ENCODE data around the gene SNRPA. TPM values are rescaled to one million over a fixed set of nuclear protein-coding genes. Genes with fewer than 3 reads are reported as not detected.

SNRPA gene
- total and polyA plus RNA-seq, 2 donors (not counting 1 experiment from before 2014, with no cell fraction given), result 92.0 to 147 TPM

DNA sequence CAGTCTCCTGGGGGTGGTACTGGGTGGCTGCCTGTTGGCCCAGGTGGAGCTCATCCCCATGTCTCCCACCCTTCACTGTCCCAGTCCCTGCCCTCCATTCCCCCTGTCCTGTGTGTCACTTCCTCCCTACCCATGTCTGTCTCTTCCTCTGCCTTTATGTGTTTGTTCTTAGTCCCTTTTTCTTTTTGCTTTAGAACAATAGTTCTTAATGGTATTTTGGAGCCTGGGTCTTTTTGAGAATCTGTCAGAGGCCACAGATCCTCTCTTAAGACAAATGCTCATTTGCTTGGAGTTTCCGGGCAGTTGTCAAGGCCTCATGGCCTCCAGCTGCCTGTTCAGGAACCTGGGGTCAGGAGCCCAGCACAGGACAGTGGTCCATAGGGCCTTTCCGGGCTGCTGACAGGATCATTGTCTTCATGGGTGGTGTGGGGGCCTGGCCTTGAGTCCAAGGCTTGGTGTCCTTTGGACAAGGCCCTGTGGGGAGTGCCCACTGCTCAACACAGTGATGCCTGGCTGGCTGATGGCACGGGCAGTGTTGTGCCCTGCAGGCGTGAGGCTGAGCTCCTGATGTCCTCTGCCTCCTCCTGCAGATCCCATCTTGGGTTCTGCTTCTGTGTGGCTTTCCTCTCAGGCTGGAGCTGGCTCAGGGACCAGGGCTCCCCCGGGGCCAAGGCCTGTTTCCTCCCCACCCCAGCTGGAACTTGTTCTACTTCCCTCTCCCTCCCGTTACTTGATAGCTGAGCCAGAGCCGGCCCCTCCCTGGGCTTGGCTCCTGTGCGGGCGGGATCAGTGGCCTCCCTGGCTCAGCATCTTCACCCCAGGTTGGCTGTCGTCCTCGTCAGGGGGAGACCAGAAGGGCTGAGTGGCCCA lies 51.5 kb downstream of the SNRPA start:
- peaks cover 0 to 66% of the 10 kb centered on the region in 2 experiments for H3K36me3 ChIP-seq (replicated peaks in 1 of 2; ENCODE audit: control extremely low read depth in 1 of 2, control insufficient read depth in 1 of 2, extremely low read depth in 1 of 2, insufficient read depth in 2 of 2, low read length in 1 of 2)
- H3K4me1 Mint-ChIP-seq, result peaks cover 84% of the 10 kb centered on the region
- CTCF ChIA-PET, result interaction anchor here (1.2 to 4.8 kb wide), 3 partner anchors 17 to 50 kb away, joined by 5 to 39 read pairs (median 8); partner anchors contain the start of gene RAB4B
- peak overlapping the region; percentile 49 for H3K9ac ChIP-seq (ENCODE audit: low read length)
- WGBS (ENCODE audit: insufficient coverage), result 39% methylated on average over 10 of the region's 11 CpGs
- TF ChIP-seq EZH2 (IDR thresholded peaks at IDR 0.05; ENCODE audit: borderline replicate concordance, insufficient read depth, low read depth, low read length, poor library complexity, severe bottlenecking) (no peak), CTCF (IDR thresholded peaks at IDR 0.05) (no peak)
- POLR2A ChIA-PET, result interaction anchor here (0.6 to 2.0 kb wide), 2 partner anchors 25 to 745 kb away, joined by 4 to 11 read pairs; partner anchors contain the start of gene RAB4B
- H3K9me3 ChIP-seq (ENCODE audit: control extremely low read depth in 1 of 3, control insufficient read depth in 2 of 3, insufficient read depth in 1 of 3, low read length in 2 of 3), result no peaks in the 10 kb centered on the region
- no peaks in the 10 kb centered on the region for H3K9me3 Mint-ChIP-seq (ENCODE audit: insufficient read depth)
- peak overlapping the region; percentile 93 for H3K4me2 ChIP-seq (replicated peaks; ENCODE audit: low read depth, low read length, poor library complexity, severe bottlenecking)
- no peak for ATAC-seq (ENCODE audit: low read depth)
- peak overlapping the region; percentile 95 for H3K27ac Mint-ChIP-seq
- H3K4me1 ChIP-seq (ENCODE audit: control insufficient read depth in 2 of 2, insufficient read depth in 2 of 2, low read length in 2 of 2), result peaks cover 81 to 85% of the 10 kb centered on the region in 2 donors
- H2AFZ ChIP-seq (ENCODE audit: insufficient read depth, low read depth, low read length, poor library complexity, severe bottlenecking), result no peak overlapping the region
- H4K20me1 ChIP-seq (ENCODE audit: control insufficient read depth, insufficient read depth, low read length, poor library complexity, severe bottlenecking), result peaks cover 77% of the 10 kb centered on the region
- no peaks in the 10 kb centered on the region for H3K27me3 ChIP-seq (replicated peaks in 1 of 4; ENCODE audit: control extremely low read depth in 1 of 4, control insufficient read depth in 3 of 4, insufficient read depth in 4 of 4, low read length in 3 of 4)
- intact Hi-C loops (cut with micrococcal nuclease), result no loop called here
- H3K27me3 Mint-ChIP-seq, result no peaks in the 10 kb centered on the region
- H3K4me3 ChIP-seq (ENCODE audit: control extremely low read depth in 1 of 5, extremely low read depth in 1 of 5, insufficient read depth in 1 of 5, low read depth in 2 of 5, low read length in 4 of 5), result peak overlapping the region in 3 of 5 experiments; percentile 5 to 34 (median 28)
- H3K79me2 ChIP-seq (ENCODE audit: control insufficient read depth, insufficient read depth, low read length), result peaks cover 85% of the 10 kb centered on the region
- peak overlapping the region; percentile 74 for H3K4me3 Mint-ChIP-seq
- peak overlapping the region; percentile 74 to 86 for H3K27ac ChIP-seq (ENCODE audit: low read length in 2 of 2)
- DNase-seq, result peak; percentile 45

All from B cell (primary cell).